CD4-positive, alpha-beta T cell (primary cell): ENCODE data around the gene ASB4. TPM values are rescaled to one million over a fixed set of nuclear protein-coding genes. Genes with fewer than 3 reads are reported as not detected.
"Not testable (repeated sequence)": the region's sequence is repeated elsewhere in the genome, so short reads cannot be mapped to it uniquely, and the experiment has no call there.

Source experiments
- ATAC-seq: fragments of 200-7000 bp; cut with Tn5 transposase; one replicate; pipeline ENCODE4 v1.10.0; 2022; ENCODE audit warnings: mild to moderate bottlenecking; ENCODE audit not compliant: poor library complexity
- CTCF ChIA-PET: fragments of 350-600 bp; sonication (Branson Sonifier 250); formaldehyde crosslinking; loops from one replicate; lab custom pipeline; 2021; ENCODE audit warnings: antibody characterized with exemption, inconsistent platforms; lab: Charles Lee
- POLR2A ChIA-PET: fragments of 350-600 bp; sonication (Branson Sonifier 250); formaldehyde crosslinking; loops from one replicate; lab custom pipeline; 2021; ENCODE audit warnings: antibody characterized with exemption, inconsistent platforms; lab: Charles Lee
- DNase-seq, 14 experiments: peaks; one replicate each; pipeline ENCODE4 v3.0.0-alpha.2; 2013 to 2020; ENCODE audit warnings: mixed read lengths in 2 of 14
- H3K27ac ChIP-seq, 2 donors: one replicate each; pipeline versions ENCODE4 v1.5.1 to v1.7.0; 2013; ENCODE audit warnings: low read length in 2 of 2, low read depth in 1 of 2, mild to moderate bottlenecking in 1 of 2
- H3K27me3 ChIP-seq, 2 experiments: 1 replicate in 1 of 2; 2 replicates in 1 of 2; pipeline versions ENCODE4 v1.6.1 to v1.7.0; 2013; ENCODE audit warnings: low read length in 2 of 2, control low read depth in 1 of 2, mild to moderate bottlenecking in 1 of 2, moderate library complexity in 1 of 2; ENCODE audit not compliant: insufficient read depth in 2 of 2, control insufficient read depth in 1 of 2
- H3K36me3 ChIP-seq: one replicate; pipeline ENCODE4 v1.6.1; 2013; ENCODE audit warnings: low read length, control low read depth; ENCODE audit not compliant: insufficient read depth
- H3K4me1 ChIP-seq: one replicate; pipeline ENCODE4 v1.6.1; 2013; ENCODE audit warnings: low read length, control low read depth; ENCODE audit not compliant: insufficient read depth
- H3K4me3 ChIP-seq: one replicate; pipeline ENCODE4 v1.5.1; 2013; ENCODE audit warnings: mild to moderate bottlenecking, low read length, moderate library complexity
- H3K9me3 ChIP-seq, 2 experiments: 1 replicate in 1 of 2; 2 replicates in 1 of 2; pipeline versions ENCODE4 v1.6.1 to v1.7.0; 2013; ENCODE audit warnings: low read length in 2 of 2, mild to moderate bottlenecking in 2 of 2, control low read depth in 1 of 2, moderate library complexity in 1 of 2; ENCODE audit not compliant: control insufficient read depth in 1 of 2, insufficient read depth in 1 of 2
- H3K27ac Mint-ChIP-seq: one replicate; pipeline ENCODE4 v1.8.0; 2020; ENCODE audit warnings: mixed read lengths
- H3K27me3 Mint-ChIP-seq: one replicate; pipeline ENCODE4 v1.8.0; 2021; ENCODE audit warnings: mixed read lengths
- H3K36me3 Mint-ChIP-seq: one replicate; pipeline ENCODE4 v1.8.0; 2021; ENCODE audit warnings: low read depth, mixed read lengths
- H3K4me1 Mint-ChIP-seq: one replicate; pipeline ENCODE4 v1.8.0; 2021; ENCODE audit warnings: low read depth, mixed read lengths
- H3K4me3 Mint-ChIP-seq: one replicate; pipeline ENCODE4 v1.8.0; 2020; ENCODE audit warnings: mild to moderate bottlenecking, mixed read lengths
- H3K9me3 Mint-ChIP-seq: one replicate; pipeline ENCODE4 v1.8.0; 2020; ENCODE audit warnings: mixed read lengths
- intact Hi-C, 2 experiments: fragments of 100-400 bp; cut with DNase I in 1 of 2; cut with micrococcal nuclease in 1 of 2; formaldehyde crosslinking; loops; one replicate each; pipeline versions ENCODE4 v1.15.1 to v1.9.0; 2023 to 2025; cut with DNase I, micrococcal nuclease
- total RNA-seq, 174 experiments: library from RNA in 2 of 174; stranded (reverse) in 2 of 174; gene quantifications; one replicate each; pipeline ENCODE4 v1.2.3 and lab custom pipeline; 2021 to 2026
- TF ChIP-seq, protein P1 (sequence below): fragments of 200-600 bp; IDR thresholded peaks from one replicate; pipeline ENCODE4 v1.8.0; 2022; ENCODE audit warnings: antibody characterized with exemption, mild to moderate bottlenecking

ASB4 gene
- total RNA-seq, 2 experiments from 2014 or later, result not detected

- Histone ChIP-seq H3K36me3 (no peaks in the 10 kb centered on the region), H3K27me3 (no peaks in the 10 kb centered on the region), H3K9me3 (no peaks in the 10 kb centered on the region), H3K4me1 (no peaks in the 10 kb centered on the region), H3K4me3 (no peak overlapping the region), H3K27ac (no peak overlapping the region)
- H3K36me3 Mint-ChIP-seq, result no peaks in the 10 kb centered on the region
- DNase-seq (no peak), ATAC-seq (no peak)
- TF ChIP-seq, protein P1, sequence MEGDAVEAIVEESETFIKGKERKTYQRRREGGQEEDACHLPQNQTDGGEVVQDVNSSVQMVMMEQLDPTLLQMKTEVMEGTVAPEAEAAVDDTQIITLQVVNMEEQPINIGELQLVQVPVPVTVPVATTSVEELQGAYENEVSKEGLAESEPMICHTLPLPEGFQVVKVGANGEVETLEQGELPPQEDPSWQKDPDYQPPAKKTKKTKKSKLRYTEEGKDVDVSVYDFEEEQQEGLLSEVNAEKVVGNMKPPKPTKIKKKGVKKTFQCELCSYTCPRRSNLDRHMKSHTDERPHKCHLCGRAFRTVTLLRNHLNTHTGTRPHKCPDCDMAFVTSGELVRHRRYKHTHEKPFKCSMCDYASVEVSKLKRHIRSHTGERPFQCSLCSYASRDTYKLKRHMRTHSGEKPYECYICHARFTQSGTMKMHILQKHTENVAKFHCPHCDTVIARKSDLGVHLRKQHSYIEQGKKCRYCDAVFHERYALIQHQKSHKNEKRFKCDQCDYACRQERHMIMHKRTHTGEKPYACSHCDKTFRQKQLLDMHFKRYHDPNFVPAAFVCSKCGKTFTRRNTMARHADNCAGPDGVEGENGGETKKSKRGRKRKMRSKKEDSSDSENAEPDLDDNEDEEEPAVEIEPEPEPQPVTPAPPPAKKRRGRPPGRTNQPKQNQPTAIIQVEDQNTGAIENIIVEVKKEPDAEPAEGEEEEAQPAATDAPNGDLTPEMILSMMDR, result no peak
- H3K9me3 Mint-ChIP-seq, result no peaks in the 10 kb centered on the region
- ChIA-PET POLR2A (no interaction called here), CTCF (interaction anchor here (0.6 kb wide), 1 partner anchor 41 kb away, joined by 3 read pairs; no protein-coding TSS in a partner anchor)
- no peak overlapping the region for H3K4me3 Mint-ChIP-seq
- intact Hi-C loops, result no loop called here
- H3K4me1 Mint-ChIP-seq, result peaks cover 20% of the 10 kb centered on the region
- H3K27me3 Mint-ChIP-seq, result peaks cover 4% of the 10 kb centered on the region
- H3K27ac Mint-ChIP-seq, result no peak overlapping the region
These were observed 17.8 kb downstream of the ASB4 start for GRCh38 chr7:95503271-95504131.

GRCh38 chr7:95504132-95504588, 18.4 kb downstream of the ASB4 start:
- H3K36me3 ChIP-seq, H3K4me3 ChIP-seq, H3K27ac Mint-ChIP-seq, H3K27me3 Mint-ChIP-seq, H3K36me3 Mint-ChIP-seq, ATAC-seq, POLR2A ChIA-PET, H3K4me1 ChIP-seq, intact Hi-C loops, H3K4me3 Mint-ChIP-seq, H3K9me3 Mint-ChIP-seq, H3K27me3 ChIP-seq, H3K9me3 ChIP-seq, DNase-seq, H3K27ac ChIP-seq, CTCF ChIA-PET: not testable (repeated sequence)
- peaks cover 19% of the 10 kb centered on the region for H3K4me1 Mint-ChIP-seq

- no peaks in the 10 kb centered on the region for H3K4me1 Mint-ChIP-seq
- ChIA-PET CTCF (no interaction called here), POLR2A (no interaction called here)
- no peak overlapping the region for H3K4me3 Mint-ChIP-seq
- no peaks in the 10 kb centered on the region for H3K36me3 Mint-ChIP-seq
- TF ChIP-seq, protein P1, result no peak
- H3K27ac ChIP-seq, result no peak overlapping the region
- no peak for DNase-seq
- intact Hi-C loops, result no loop called here
- no peaks in the 10 kb centered on the region for H3K27me3 ChIP-seq
- no peak overlapping the region for H3K27ac Mint-ChIP-seq
- H3K4me1 ChIP-seq, result peaks cover 4% of the 10 kb centered on the region
- no peaks in the 10 kb centered on the region for H3K9me3 Mint-ChIP-seq
- H3K36me3 ChIP-seq, result no peaks in the 10 kb centered on the region
- no peaks in the 10 kb centered on the region for H3K27me3 Mint-ChIP-seq
- no peak for ATAC-seq
- H3K9me3 ChIP-seq, result no peaks in the 10 kb centered on the region
- H3K4me3 ChIP-seq, result no peak overlapping the region
These were observed 23.0 kb downstream of the ASB4 start for GRCh38 chr7:95508780-95509179.
